HL-60/S4 treated with phorbol 12-myristate 13-acetate at 8.2 ng/mL for 4 days and 3 days (cell line): ENCODE results near the gene PIBF1.

Source experiments
- in situ Hi-C: fragments of 300-500 bp; cut with MboI; formaldehyde crosslinking; loops from 2 replicates; pipeline ENCODE4 v1.15.0; 2022; ENCODE audit warnings: low sequenced_read_pairs

PIBF1 gene

GRCh38 chr13:73058736-73059459 lies 277.0 kb downstream of the PIBF1 start, which contains the start of gene KLF5:
Gene KLF5, plus strand, starts transcription at chr13:73059005. Its CDS starts 323 bp downstream, at chr13:73059328.
- in situ Hi-C loops = no loop called here

GRCh38 chr13:73059460-73060250 lies 277.7 kb downstream of the PIBF1 start:
- in situ Hi-C loops = no loop called here

DNA sequence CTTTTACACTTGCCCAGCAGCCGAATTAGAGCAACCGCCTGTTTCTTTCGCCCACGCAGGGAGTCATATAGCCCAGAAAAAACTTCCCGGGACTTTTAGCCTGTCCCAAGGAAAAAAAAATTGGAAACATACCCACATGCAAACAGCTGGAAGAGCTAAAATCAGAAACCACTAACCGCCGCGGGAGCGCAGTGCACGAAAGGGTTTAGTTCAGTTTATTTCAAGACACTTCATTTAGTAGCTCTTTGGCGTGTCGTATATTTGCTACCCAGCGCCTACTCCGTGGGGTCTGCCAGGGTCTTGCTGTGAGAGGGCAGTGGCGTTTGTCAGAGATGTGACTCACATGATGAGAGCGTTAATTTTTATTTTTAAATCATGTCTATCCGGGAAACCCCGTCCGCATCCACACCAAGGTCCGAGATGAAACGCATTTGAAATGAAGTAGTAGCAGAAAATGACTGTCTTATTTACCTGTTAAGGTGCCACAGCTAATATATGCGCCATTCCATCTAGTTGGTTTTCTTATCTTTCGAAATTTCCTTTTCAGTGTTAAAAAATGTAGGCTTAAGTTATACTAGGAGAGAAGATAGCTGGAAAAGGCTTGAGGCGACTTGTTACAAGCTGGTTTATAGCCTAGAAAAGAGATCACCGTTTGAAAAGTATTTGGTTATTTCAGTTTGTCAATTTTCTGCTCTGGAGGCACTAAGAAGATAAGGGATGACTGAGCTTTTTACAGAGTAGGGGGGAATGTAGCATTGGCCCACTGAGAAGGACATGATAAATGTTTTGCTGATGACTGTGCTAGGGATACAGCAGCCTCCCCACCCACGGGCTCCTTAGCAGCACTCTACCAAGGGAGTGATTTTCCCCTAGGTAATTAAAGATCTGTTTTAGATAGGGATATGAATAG lies 278.6 kb downstream of the PIBF1 start:
- in situ Hi-C loops = no loop called here

DNA sequence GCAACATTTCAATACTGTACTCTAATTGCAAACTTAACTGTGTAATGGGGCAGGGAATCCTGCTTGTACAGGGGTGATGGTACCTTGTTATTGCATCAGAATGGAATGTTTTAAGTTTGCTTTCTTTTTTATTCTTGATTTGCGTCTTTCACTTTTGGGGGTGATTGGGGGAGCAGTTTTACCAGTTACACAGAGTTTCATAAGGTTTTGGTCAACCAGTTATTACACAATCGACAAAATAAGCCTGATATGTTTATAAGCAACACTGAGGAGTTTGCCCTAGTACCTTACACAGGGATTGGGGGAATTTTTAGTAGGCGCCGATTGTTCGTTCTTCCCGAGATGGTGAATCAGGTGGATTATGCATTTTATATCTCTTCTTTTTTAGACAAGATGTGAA lies 279.5 kb downstream of the PIBF1 start:
- in situ Hi-C loops = no loop called here

- in situ Hi-C loops = no loop called here
Measured at GRCh38 chr13:73061876-73062275, 279.9 kb downstream of the PIBF1 start.

DNA sequence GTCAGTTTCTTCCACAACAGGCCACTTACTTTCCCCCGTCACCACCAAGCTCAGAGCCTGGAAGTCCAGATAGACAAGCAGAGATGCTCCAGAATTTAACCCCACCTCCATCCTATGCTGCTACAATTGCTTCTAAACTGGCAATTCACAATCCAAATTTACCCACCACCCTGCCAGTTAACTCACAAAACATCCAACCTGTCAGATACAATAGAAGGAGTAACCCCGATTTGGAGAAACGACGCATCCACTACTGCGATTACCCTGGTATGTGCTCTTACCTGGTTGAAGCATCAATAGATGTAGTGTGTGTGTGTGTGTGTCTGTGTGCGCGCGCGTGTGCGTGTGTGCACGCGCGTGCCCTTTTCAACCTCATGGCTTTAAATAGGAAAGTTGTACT lies 280.5 kb downstream of the PIBF1 start:
- in situ Hi-C loops = no loop called here

DNA sequence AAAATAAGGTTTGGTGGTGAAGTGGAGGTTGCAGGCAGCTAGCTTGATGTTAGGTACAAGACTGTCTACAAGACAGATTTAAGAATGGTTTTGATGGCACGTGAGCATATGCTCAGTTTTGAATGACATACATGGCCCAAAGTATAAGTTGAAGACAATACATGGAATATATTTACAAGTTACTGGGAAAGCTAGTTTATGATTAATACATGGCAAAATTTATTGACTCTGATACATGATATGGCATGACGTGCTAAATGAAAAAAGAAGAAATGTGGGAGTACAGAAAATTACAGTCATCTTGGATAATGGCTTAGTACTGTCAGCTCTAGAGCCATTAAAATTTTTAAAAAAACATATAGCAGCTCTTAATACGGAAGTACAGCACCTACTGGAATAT lies 281.2 kb downstream of the PIBF1 start:
- in situ Hi-C loops = no loop called here

GRCh38 chr13:73065036-73065435 lies 283.1 kb downstream of the PIBF1 start:
- in situ Hi-C loops = no loop called here

DNA sequence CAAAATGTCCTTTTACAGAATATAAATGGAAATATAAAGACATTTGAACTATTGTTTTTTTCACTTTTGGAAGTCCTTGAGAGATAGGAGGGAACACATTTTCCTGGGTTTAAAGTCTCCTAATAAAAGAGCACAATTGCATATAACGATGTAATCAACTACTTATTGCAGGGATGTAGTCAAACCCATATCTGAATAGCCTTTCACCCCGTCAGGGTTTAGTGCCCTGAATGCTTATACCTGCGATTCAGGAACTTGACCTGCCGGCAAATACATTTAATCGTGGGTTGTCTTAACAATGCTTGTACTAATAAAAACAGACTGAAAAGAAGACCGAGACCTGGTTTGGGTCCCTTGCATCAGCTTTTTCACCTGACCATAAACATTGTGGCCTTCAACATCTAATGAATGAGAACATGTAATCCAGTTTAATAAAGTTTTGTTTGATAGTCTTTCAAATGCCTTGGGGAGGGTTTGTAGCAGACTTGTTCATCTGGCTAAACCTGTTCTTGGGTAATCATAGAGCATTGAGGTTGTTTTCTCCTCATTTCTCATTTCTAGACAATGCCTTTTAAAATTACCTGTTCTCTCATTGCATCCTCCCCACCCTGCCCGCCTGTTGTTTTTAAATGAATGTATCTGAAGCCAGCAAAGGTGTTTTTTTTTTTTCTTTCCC lies 283.9 kb downstream of the PIBF1 start:
- in situ Hi-C loops = no loop called here
